ENCODE data around the gene CD3G.

DNA sequence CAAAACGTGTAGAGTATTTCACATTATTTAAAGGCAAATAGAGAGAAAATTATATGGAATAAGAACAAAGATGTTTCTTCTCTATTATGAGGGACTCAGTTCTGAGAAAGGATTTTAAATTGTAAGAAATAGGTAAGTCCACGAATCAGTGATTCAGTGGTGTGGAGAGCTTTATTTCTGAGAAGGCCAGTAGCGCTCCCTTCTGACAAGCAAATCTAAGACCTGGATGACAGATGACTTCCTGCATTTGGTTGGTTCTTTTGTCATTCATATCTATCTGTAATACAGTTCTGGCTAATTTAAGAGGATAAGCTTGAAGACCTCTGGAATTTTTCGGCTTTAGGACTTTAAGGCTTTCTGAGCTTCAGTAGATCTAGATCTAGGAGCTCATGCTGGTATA lies 32.6 kb upstream of the CD3G start:
- TF ChIP-seq POLR2A (IDR thresholded peaks at IDR 0.05) (no peak), CTCF (IDR thresholded peaks at IDR 0.05 in 4 of 5, conservative IDR thresholded peaks at IDR 0.05 in 1 of 5) (no peak)
